Measurements from ENCODE around the gene TDRD9. TPM values are rescaled to one million over a fixed set of nuclear protein-coding genes. Genes with fewer than 3 reads are reported as not detected.
A peak's percentile ranks its signal among the peaks of the same experiment; 100 is the strongest.

Gene TDRD9
- total RNA-seq, 3 donors from 2014 or later = 0.96 to 4.0 (median 2.9) TPM

GRCh38 chr14:103910262-103910935 is 17.9 kb upstream of the TDRD9 start:
- intact Hi-C loops (cut with DNase I; ENCODE audit: low total_unique reads) = loop anchor here (10.0 kb wide), 1 partner anchor 96 kb away; no protein-coding TSS in a partner anchor
- H3K27ac ChIP-seq = peak overlapping the region; percentile 21 to 27
- no peaks in the 10 kb centered on the region for H3K9me3 ChIP-seq
- no peaks in the 10 kb centered on the region for H3K27me3 ChIP-seq
- H3K36me3 ChIP-seq = no peaks in the 10 kb centered on the region
- no peaks in the 10 kb centered on the region for H3K4me1 ChIP-seq
- peak overlapping the region in 2 of 3 donors; percentile 6 to 48 for H3K4me3 ChIP-seq
- TF ChIP-seq POLR2A (IDR thresholded peaks at IDR 0.05) (no peak), POLR2AphosphoS5 (IDR thresholded peaks at IDR 0.05) (peak; percentile 50 to 63 (median 59))
- TF ChIP-seq, protein P1, sequence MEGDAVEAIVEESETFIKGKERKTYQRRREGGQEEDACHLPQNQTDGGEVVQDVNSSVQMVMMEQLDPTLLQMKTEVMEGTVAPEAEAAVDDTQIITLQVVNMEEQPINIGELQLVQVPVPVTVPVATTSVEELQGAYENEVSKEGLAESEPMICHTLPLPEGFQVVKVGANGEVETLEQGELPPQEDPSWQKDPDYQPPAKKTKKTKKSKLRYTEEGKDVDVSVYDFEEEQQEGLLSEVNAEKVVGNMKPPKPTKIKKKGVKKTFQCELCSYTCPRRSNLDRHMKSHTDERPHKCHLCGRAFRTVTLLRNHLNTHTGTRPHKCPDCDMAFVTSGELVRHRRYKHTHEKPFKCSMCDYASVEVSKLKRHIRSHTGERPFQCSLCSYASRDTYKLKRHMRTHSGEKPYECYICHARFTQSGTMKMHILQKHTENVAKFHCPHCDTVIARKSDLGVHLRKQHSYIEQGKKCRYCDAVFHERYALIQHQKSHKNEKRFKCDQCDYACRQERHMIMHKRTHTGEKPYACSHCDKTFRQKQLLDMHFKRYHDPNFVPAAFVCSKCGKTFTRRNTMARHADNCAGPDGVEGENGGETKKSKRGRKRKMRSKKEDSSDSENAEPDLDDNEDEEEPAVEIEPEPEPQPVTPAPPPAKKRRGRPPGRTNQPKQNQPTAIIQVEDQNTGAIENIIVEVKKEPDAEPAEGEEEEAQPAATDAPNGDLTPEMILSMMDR (IDR thresholded peaks at IDR 0.05) = peak; percentile 61 to 96 (median 88)
- peak; percentile 92 to 94 for DNase-seq (ENCODE audit: low spot score in 2 of 2)

DNA sequence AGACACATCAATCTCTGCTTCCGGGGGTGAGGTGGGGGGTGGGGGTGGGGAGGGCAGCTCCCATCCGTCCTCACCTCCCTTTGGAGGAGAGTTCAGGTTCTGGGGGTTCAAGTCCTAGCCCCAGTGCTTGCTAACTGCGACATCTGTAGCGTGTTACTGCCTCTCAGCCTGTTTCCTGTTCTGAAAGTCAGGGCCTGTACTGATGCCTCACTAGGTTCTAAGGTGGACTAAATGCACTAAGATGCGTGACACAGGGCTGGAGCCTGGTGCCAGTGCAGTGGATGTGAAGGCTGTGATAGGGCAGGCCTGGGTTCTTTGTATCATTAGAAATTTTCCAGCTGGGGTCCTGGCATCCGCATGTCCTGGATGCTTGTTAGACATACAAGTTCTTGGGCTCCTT is 17.3 kb upstream of the TDRD9 start:
- TF ChIP-seq, protein P1 (IDR thresholded peaks at IDR 0.05) = no peak
- TF ChIP-seq POLR2AphosphoS5 (IDR thresholded peaks at IDR 0.05) (no peak), POLR2A (IDR thresholded peaks at IDR 0.05) (no peak)
- intact Hi-C loops (cut with DNase I; ENCODE audit: low total_unique reads) = loop anchor here (10.0 kb wide), 1 partner anchor 96 kb away; no protein-coding TSS in a partner anchor
- Histone ChIP-seq H3K4me3 (no peak overlapping the region), H3K27me3 (no peaks in the 10 kb centered on the region), H3K36me3 (no peaks in the 10 kb centered on the region), H3K9me3 (no peaks in the 10 kb centered on the region), H3K4me1 (no peaks in the 10 kb centered on the region), H3K27ac (no peak overlapping the region)
- no peak for DNase-seq (ENCODE audit: low spot score in 2 of 2)

- H3K27me3 ChIP-seq = no peaks in the 10 kb centered on the region
- intact Hi-C loops (cut with DNase I; ENCODE audit: low total_unique reads) = loop anchor here (10.0 kb wide), 1 partner anchor 101 kb away; no protein-coding TSS in a partner anchor
- H3K4me3 ChIP-seq = no peak overlapping the region
- no peak for DNase-seq (ENCODE audit: low spot score in 2 of 2)
- no peak overlapping the region for H3K27ac ChIP-seq
- no peak for TF ChIP-seq POLR2A (IDR thresholded peaks at IDR 0.05)
- no peak for TF ChIP-seq POLR2AphosphoS5 (IDR thresholded peaks at IDR 0.05)
- TF ChIP-seq, protein P1 (IDR thresholded peaks at IDR 0.05) = no peak
- no peaks in the 10 kb centered on the region for H3K36me3 ChIP-seq
- no peaks in the 10 kb centered on the region for H3K9me3 ChIP-seq
- H3K4me1 ChIP-seq = no peaks in the 10 kb centered on the region
Measured at GRCh38 chr14:103915616-103916015, 12.6 kb upstream of the TDRD9 start.

DNA sequence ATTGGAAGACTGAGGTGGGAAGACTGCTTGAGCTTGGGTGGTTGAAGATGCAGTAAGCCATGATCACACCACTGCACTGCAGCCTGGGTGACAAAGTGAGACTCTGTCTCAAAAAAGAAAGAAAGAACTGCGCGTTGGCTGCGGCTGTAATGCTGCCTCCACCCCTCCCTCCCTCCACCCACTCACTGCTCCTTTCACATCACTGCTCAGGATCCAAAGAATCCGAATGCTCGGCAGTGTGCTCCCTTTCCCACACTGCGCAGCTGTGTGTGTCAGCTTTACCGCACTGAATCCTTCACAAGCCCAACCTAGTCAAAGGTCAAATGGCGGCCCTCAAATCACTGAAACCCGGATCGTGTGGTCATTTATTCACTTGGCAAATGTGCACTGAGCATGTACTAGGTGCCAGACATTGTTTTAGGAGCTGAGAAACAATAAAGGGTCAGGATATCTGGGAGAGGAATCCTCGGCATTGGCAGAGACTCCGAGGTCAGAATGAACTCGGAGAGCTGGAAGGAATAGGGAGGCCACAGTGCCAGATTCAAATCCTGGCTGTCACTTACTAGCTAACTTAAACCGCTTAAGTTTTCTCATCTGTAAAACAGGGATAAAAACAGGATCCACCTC is 11.5 kb upstream of the TDRD9 start:
- intact Hi-C loops (cut with DNase I; ENCODE audit: low total_unique reads) = loop anchor here (10.0 kb wide), 1 partner anchor 102 kb away; no protein-coding TSS in a partner anchor
- H3K4me1 ChIP-seq = no peaks in the 10 kb centered on the region
- no peaks in the 10 kb centered on the region for H3K36me3 ChIP-seq
- H3K27ac ChIP-seq = peak overlapping the region in 1 of 2 donors; percentile 10
- no peak overlapping the region for H3K4me3 ChIP-seq
- no peak for DNase-seq (ENCODE audit: low spot score in 2 of 2)
- H3K27me3 ChIP-seq = no peaks in the 10 kb centered on the region
- no peaks in the 10 kb centered on the region for H3K9me3 ChIP-seq
- TF ChIP-seq, protein P1 (IDR thresholded peaks at IDR 0.05) = no peak
- TF ChIP-seq POLR2A (IDR thresholded peaks at IDR 0.05) (no peak), POLR2AphosphoS5 (IDR thresholded peaks at IDR 0.05) (no peak)

All from breast epithelium (tissue), 4 donors.